ENCODE measurements around the gene IL17A.

IL17A gene

GRCh38 chr6:52217761-52218160 lies 31.6 kb downstream of the IL17A start:
- H2AK5ac ChIP-seq (ENCODE audit: low read length, severe bottlenecking): no peak overlapping the region
- no peak overlapping the region for H2AFZ ChIP-seq (ENCODE audit: low read depth, low read length)
- H3K23ac ChIP-seq (ENCODE audit: low read length in 2 of 2): no peak overlapping the region
- no peaks in the 10 kb centered on the region for H3K36me3 ChIP-seq (ENCODE audit: control insufficient read depth in 1 of 2, insufficient read depth in 2 of 2, low read depth in 1 of 2, low read length in 2 of 2)
- peaks cover 4 to 9% of the 10 kb centered on the region in 2 experiments for H3K27me3 ChIP-seq (ENCODE audit: control insufficient read depth in 1 of 2, insufficient read depth in 1 of 2, low read length in 2 of 2)
- H2BK5ac ChIP-seq (ENCODE audit: low read depth, low read length, poor library complexity, severe bottlenecking): no peak overlapping the region
- no peak overlapping the region for H3K18ac ChIP-seq (ENCODE audit: low read depth in 1 of 2, low read length in 2 of 2)
- H3K4me1 ChIP-seq (ENCODE audit: control insufficient read depth, insufficient read depth, low read depth, low read length): no peaks in the 10 kb centered on the region
- 61% methylated on average over 2 of the region's 2 CpGs for WGBS
- no peak overlapping the region for H2BK12ac ChIP-seq (ENCODE audit: low read length in 2 of 2)
- no peak overlapping the region for H3K4me3 ChIP-seq (ENCODE audit: insufficient read depth in 1 of 2, low read depth in 1 of 2, low read length in 2 of 2)
- no peak overlapping the region for H3K9ac ChIP-seq (ENCODE audit: low read length)
- no peak overlapping the region for H3K4ac ChIP-seq (ENCODE audit: low read depth in 1 of 2, low read length in 2 of 2)
- no peak overlapping the region for H3K4me2 ChIP-seq (ENCODE audit: low read length, poor library complexity, severe bottlenecking)
- no peak overlapping the region for H4K91ac ChIP-seq (ENCODE audit: low read length)
- no peak overlapping the region for H2BK15ac ChIP-seq (ENCODE audit: low read depth, poor library complexity, severe bottlenecking)
- no peaks in the 10 kb centered on the region for H3K9me3 ChIP-seq (ENCODE audit: control insufficient read depth, low read length)
- H2BK120ac ChIP-seq (ENCODE audit: low read depth, low read length): no peak overlapping the region
- H3K14ac ChIP-seq (ENCODE audit: low read length in 2 of 2): no peak overlapping the region
- no peaks in the 10 kb centered on the region for H3K79me1 ChIP-seq (replicated peaks; ENCODE audit: low read length, poor library complexity, severe bottlenecking)
- no peak overlapping the region for H3K27ac ChIP-seq (ENCODE audit: low read length, poor library complexity, severe bottlenecking)
- DNase-seq: no peak
- no peak overlapping the region for H4K8ac ChIP-seq (ENCODE audit: low read length)

GRCh38 chr6:52221302-52221701 lies 35.1 kb downstream of the IL17A start:
- no peak for DNase-seq
- Histone ChIP-seq H3K4me2 (ENCODE audit: low read length, poor library complexity, severe bottlenecking) (no peak overlapping the region), H3K4me1 (ENCODE audit: control insufficient read depth, insufficient read depth, low read depth, low read length) (no peaks in the 10 kb centered on the region), H3K79me1 (replicated peaks; ENCODE audit: low read length, poor library complexity, severe bottlenecking) (no peaks in the 10 kb centered on the region), H3K36me3 (ENCODE audit: control insufficient read depth in 1 of 2, insufficient read depth in 2 of 2, low read depth in 1 of 2, low read length in 2 of 2) (no peaks in the 10 kb centered on the region), H3K9me3 (ENCODE audit: control insufficient read depth, low read length) (no peaks in the 10 kb centered on the region), H2BK5ac (ENCODE audit: low read depth, low read length, poor library complexity, severe bottlenecking) (no peak overlapping the region), H3K23ac (ENCODE audit: low read length in 2 of 2) (no peak overlapping the region), H2BK120ac (ENCODE audit: low read depth, low read length) (no peak overlapping the region), H3K4me3 (ENCODE audit: insufficient read depth in 1 of 2, low read depth in 1 of 2, low read length in 2 of 2) (no peak overlapping the region), H3K18ac (ENCODE audit: low read depth in 1 of 2, low read length in 2 of 2) (no peak overlapping the region), H3K27me3 (ENCODE audit: control insufficient read depth in 1 of 2, insufficient read depth in 1 of 2, low read length in 2 of 2) (peaks cover 19% of the 10 kb centered on the region in 2 experiments), H3K9ac (ENCODE audit: low read length) (no peak overlapping the region), H4K8ac (ENCODE audit: low read length) (no peak overlapping the region), H3K14ac (ENCODE audit: low read length in 2 of 2) (no peak overlapping the region), H4K91ac (ENCODE audit: low read length) (no peak overlapping the region), H3K4ac (ENCODE audit: low read depth in 1 of 2, low read length in 2 of 2) (no peak overlapping the region), H3K27ac (ENCODE audit: low read length, poor library complexity, severe bottlenecking) (no peak overlapping the region), H2BK12ac (ENCODE audit: low read length in 2 of 2) (no peak overlapping the region), H2BK15ac (ENCODE audit: low read depth, poor library complexity, severe bottlenecking) (no peak overlapping the region), H2AK5ac (ENCODE audit: low read length, severe bottlenecking) (no peak overlapping the region), H2AFZ (ENCODE audit: low read depth, low read length) (no peak overlapping the region)
- 71% methylated on average over 3 of the region's 3 CpGs for WGBS

- Histone ChIP-seq H2BK12ac (ENCODE audit: low read length in 2 of 2) (no peak overlapping the region), H3K27ac (ENCODE audit: low read length, poor library complexity, severe bottlenecking) (no peak overlapping the region), H3K23ac (ENCODE audit: low read length in 2 of 2) (no peak overlapping the region), H3K18ac (ENCODE audit: low read depth in 1 of 2, low read length in 2 of 2) (no peak overlapping the region), H2AK5ac (ENCODE audit: low read length, severe bottlenecking) (no peak overlapping the region), H3K9me3 (ENCODE audit: control insufficient read depth, low read length) (no peaks in the 10 kb centered on the region), H3K4me1 (ENCODE audit: control insufficient read depth, insufficient read depth, low read depth, low read length) (no peaks in the 10 kb centered on the region), H4K8ac (ENCODE audit: low read length) (no peak overlapping the region), H2BK120ac (ENCODE audit: low read depth, low read length) (no peak overlapping the region), H3K4me2 (ENCODE audit: low read length, poor library complexity, severe bottlenecking) (no peak overlapping the region), H2AFZ (ENCODE audit: low read depth, low read length) (no peak overlapping the region), H3K4ac (ENCODE audit: low read depth in 1 of 2, low read length in 2 of 2) (no peak overlapping the region), H3K14ac (ENCODE audit: low read length in 2 of 2) (no peak overlapping the region), H3K36me3 (ENCODE audit: control insufficient read depth in 1 of 2, insufficient read depth in 2 of 2, low read depth in 1 of 2, low read length in 2 of 2) (no peaks in the 10 kb centered on the region), H3K9ac (ENCODE audit: low read length) (no peak overlapping the region), H2BK5ac (ENCODE audit: low read depth, low read length, poor library complexity, severe bottlenecking) (no peak overlapping the region), H3K27me3 (ENCODE audit: control insufficient read depth in 1 of 2, insufficient read depth in 1 of 2, low read length in 2 of 2) (peaks cover 14 to 17% of the 10 kb centered on the region in 2 experiments), H3K4me3 (ENCODE audit: insufficient read depth in 1 of 2, low read depth in 1 of 2, low read length in 2 of 2) (no peak overlapping the region), H3K79me1 (replicated peaks; ENCODE audit: low read length, poor library complexity, severe bottlenecking) (no peaks in the 10 kb centered on the region), H2BK15ac (ENCODE audit: low read depth, poor library complexity, severe bottlenecking) (no peak overlapping the region), H4K91ac (ENCODE audit: low read length) (no peak overlapping the region)
- 67% methylated on average over 1 of the region's 1 CpG for WGBS
- DNase-seq: no peak
Observed at GRCh38 chr6:52227495-52227894, 41.3 kb downstream of the IL17A start.

- 71% methylated on average over 1 of the region's 1 CpG for WGBS
- no peaks in the 10 kb centered on the region for H3K4me1 ChIP-seq (ENCODE audit: control insufficient read depth, insufficient read depth, low read depth, low read length)
- H4K8ac ChIP-seq (ENCODE audit: low read length): no peak overlapping the region
- no peak overlapping the region for H3K23ac ChIP-seq (ENCODE audit: low read length in 2 of 2)
- H3K36me3 ChIP-seq (ENCODE audit: control insufficient read depth in 1 of 2, insufficient read depth in 2 of 2, low read depth in 1 of 2, low read length in 2 of 2): no peaks in the 10 kb centered on the region
- no peaks in the 10 kb centered on the region for H3K79me1 ChIP-seq (replicated peaks; ENCODE audit: low read length, poor library complexity, severe bottlenecking)
- no peak overlapping the region for H3K27ac ChIP-seq (ENCODE audit: low read length, poor library complexity, severe bottlenecking)
- H2BK5ac ChIP-seq (ENCODE audit: low read depth, low read length, poor library complexity, severe bottlenecking): no peak overlapping the region
- no peak overlapping the region for H3K18ac ChIP-seq (ENCODE audit: low read depth in 1 of 2, low read length in 2 of 2)
- no peak overlapping the region for H2BK12ac ChIP-seq (ENCODE audit: low read length in 2 of 2)
- H3K4me3 ChIP-seq (ENCODE audit: insufficient read depth in 1 of 2, low read depth in 1 of 2, low read length in 2 of 2): no peak overlapping the region
- H3K14ac ChIP-seq (ENCODE audit: low read length in 2 of 2): no peak overlapping the region
- no peak overlapping the region for H2BK120ac ChIP-seq (ENCODE audit: low read depth, low read length)
- no peak overlapping the region for H2BK15ac ChIP-seq (ENCODE audit: low read depth, poor library complexity, severe bottlenecking)
- H2AFZ ChIP-seq (ENCODE audit: low read depth, low read length): no peak overlapping the region
- no peak overlapping the region for H3K9ac ChIP-seq (ENCODE audit: low read length)
- no peak for DNase-seq
- H3K4ac ChIP-seq (ENCODE audit: low read depth in 1 of 2, low read length in 2 of 2): no peak overlapping the region
- no peak overlapping the region for H2AK5ac ChIP-seq (ENCODE audit: low read length, severe bottlenecking)
- H3K4me2 ChIP-seq (ENCODE audit: low read length, poor library complexity, severe bottlenecking): no peak overlapping the region
- no peaks in the 10 kb centered on the region for H3K9me3 ChIP-seq (ENCODE audit: control insufficient read depth, low read length)
- H4K91ac ChIP-seq (ENCODE audit: low read length): no peak overlapping the region
- peaks cover under 1 to 9% of the 10 kb centered on the region in 2 experiments for H3K27me3 ChIP-seq (ENCODE audit: control insufficient read depth in 1 of 2, insufficient read depth in 1 of 2, low read length in 2 of 2)
Observed at GRCh38 chr6:52230685-52231084, 44.5 kb downstream of the IL17A start.

Data from mesenchymal stem cell (in vitro differentiated cells and primary cell).